ENCODE data around the gene ALG1L2.
"Not testable (repeated sequence)": the region's sequence is repeated elsewhere in the genome, so short reads cannot be mapped to it uniquely, and the experiment has no call there.

- TF ChIP-seq POLR2A, POLR2AphosphoS5 (IDR thresholded peaks at IDR 0.05; ENCODE audit: low read depth, low read length): not testable (repeated sequence)
Observed at GRCh38 chr3:130043658-130044057, 38.0 kb upstream of the ALG1L2 start.

Measured in GM12892 (cell line).